Stimulated activated CD4-positive, alpha-beta T cell treated with anti-CD3 and anti-CD28 coated beads, Interleukin-4, amount 100 ng/mL, for 48 hours (primary cell): Measurements from ENCODE around the gene CEP72.
"Not testable (repeated sequence)": the region's sequence is repeated elsewhere in the genome, so short reads cannot be mapped to it uniquely, and the experiment has no call there.

Source experiments
- DNase-seq, 2 donors: peaks; one replicate each; pipeline ENCODE4 v3.0.0-alpha.2; 2020; ENCODE audit warnings: low read depth in 2 of 2

CEP72 gene

GRCh38 chr5:597871-598563, 14.1 kb upstream of the CEP72 start:
- no peak for DNase-seq

GRCh38 chr5:598564-598890, 13.6 kb upstream of the CEP72 start:
- no peak for DNase-seq

- no peak for DNase-seq
These were observed 11.1 kb upstream of the CEP72 start for GRCh38 chr5:600886-601541.

DNA sequence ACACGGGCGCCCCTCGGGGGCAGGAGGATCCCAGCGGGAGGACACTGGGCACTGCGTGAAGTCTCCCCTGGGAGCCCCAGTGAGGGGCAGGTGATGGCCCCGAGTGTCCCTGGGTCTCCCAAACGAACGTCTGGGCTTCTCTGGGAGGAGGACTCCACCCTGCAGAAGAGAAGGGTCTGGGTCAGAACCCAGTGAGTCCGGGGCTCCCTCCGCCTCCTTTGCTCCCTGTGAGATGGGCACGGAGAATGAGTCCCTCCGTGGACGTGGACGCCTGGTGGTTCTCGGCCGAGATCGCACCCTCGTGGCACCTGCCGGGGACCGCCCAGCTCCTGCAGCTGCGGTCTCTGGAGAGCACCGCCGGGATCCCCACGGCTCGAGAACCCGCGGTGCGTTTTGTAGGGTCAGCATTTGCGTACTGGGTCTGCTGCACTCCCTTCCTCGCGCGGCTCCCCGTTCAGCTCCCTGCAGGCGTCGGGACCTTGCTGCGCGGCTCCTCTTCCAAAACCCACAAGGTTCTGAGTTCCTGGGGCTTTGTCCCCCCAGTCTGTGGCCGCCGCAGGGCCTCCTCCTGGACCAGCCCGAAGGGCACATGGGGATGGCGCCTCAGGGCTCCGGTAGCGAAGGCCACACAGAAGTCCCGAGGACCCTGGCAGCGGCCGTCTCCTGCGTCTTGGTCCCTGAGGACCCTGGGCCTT, 10.2 kb upstream of the CEP72 start:
- no peak for DNase-seq

DNA sequence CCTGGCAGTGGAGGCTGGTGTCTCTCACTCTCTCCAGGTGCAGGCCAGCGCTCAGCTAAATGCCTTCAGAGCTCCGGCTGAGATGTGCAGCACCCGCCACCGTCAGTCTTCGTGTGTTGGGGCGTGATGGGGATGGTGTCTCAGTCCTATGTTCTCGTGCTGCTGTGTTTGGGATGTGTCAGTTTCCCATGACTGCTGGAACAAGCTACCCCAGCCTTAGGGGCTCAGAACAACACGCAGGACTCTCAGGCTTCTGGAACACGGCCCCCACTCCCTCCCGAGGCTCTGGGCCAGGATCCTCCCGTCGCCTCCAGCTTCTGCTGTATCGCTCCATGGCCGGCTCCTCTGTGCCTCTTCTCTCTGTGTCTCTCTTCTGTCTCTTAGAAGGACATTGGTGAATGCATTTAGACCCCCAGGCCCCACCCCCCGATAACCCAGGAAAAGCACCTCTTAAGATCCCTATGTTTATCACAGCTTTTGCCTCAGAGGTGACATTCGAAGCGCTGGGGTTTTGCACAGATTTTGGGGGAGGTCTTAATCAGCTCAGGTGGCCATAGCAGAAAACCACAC, 9.6 kb upstream of the CEP72 start:
- no peak for DNase-seq

GRCh38 chr5:603081-603998, 8.8 kb upstream of the CEP72 start:
- DNase-seq = no peak

GRCh38 chr5:604391-604831, 7.7 kb upstream of the CEP72 start:
- no peak for DNase-seq

GRCh38 chr5:605090-605489, 7.0 kb upstream of the CEP72 start:
- DNase-seq = not testable (repeated sequence)

DNA sequence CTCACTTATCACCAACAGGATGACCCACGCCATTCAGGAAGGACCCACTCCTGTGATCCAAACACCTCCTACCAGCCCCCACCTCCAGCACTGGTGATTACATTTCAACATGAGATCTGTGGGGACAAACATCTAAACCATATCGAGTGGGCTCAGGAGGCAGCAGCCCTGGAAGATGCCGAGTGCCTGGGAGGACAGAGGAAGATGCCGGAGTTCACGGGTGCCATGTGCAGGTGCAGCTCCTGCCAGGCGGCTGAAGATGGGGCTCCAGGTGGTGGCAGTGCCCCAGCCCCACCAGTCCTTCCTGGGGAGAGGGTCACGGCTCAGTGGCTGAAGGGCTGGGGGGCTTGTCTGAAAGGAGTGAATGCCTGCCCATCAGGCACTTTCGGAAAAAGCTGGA, 6.1 kb upstream of the CEP72 start:
- no peak for DNase-seq

DNA sequence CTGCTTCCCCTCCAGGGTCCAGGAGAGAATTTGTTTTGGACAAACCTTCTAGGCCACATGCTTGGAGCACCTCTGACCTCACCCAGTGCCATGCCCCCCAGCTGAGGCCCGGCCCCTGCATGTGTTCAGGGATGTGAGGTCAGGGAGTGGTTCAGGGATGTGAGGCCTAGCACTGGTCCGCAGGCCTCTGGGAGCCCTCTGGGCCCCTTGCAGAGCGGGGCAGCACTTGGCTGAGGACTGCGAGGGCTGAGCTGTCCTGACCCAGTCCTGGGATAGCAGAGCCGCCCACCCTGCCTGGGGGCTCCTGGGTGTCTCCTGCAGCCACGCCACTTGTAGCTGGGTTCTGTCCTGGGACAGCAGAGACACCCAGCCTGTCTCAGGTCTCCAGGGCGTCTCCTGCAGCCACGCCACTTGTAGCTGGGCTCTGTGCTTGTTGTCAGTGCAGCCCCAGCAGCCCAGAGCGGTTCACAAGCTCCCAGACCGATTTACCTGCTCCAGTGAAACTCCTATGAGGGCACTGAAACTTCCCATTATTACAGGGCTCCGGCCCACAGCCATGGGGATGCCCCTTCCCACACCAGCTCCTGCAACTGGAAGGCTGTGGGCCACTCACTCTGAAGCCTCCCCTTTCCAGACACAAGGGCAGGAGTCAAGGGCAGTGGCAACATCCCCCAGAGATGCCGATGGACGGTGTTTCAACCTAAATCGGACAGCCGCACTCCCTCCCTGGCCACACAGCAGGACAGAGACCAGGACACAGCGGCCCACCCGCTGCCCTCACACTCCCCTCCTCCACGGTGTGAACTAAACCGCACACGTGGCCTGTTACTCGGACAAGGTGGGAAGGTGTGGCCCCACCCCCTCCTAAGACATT, 5.4 kb upstream of the CEP72 start:
- DNase-seq = no peak

DNA sequence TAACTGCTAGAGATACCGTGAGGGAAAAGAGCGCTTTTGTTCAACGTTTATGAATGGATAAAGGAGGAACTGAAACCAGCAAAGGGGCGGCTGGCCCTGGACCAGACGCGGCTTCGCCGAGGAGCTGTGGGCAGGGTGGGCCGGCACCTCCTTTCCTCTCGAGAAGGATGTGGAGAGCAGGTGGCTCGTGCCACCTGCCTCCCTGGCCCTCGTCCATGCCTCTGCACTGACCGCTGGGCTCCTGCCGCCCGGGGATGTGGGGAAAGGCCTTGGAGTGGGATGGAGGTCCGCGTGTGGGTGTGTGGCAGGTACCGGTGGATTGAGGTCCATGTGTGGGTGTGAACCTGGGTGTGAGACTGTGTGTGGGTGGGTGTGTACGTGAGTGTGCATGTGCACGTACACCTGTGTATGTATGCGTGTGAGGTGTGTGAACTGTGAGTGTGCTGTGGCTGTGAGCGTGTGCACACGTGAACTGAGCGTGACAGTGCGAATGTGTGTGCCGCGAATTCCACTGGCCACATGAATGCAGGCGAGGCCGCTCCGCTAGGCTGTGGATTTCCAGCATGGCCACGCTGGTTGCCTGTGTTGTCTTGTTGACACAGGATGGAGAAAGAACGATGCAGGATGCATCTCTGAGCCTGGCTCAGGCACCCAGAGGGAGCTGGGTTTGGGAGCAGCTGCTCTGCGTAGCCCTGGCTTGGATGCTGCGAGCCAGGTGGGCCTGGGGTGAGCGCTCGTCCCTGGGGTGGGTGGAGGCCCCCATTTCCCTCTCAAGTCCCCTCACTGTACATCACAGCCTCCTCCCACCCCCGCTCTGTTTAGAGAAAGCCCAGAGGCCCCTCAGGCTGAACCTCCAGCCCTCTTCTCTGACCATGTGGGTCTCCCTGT, 4.4 kb upstream of the CEP72 start:
- no peak for DNase-seq

GRCh38 chr5:608429-609370, 3.4 kb upstream of the CEP72 start:
- DNase-seq = no peak

GRCh38 chr5:609506-609905, 2.6 kb upstream of the CEP72 start:
- no peak for DNase-seq

- DNase-seq = no peak
These were observed 2.0 kb upstream of the CEP72 start for GRCh38 chr5:610011-610743.

- DNase-seq = no peak
These were observed 1.1 kb upstream of the CEP72 start for GRCh38 chr5:610744-611730.
